Fibroblast of lung (primary cell): ENCODE measurements around the gene RPLP2. TPM values are rescaled to one million over a fixed set of nuclear protein-coding genes. Genes with fewer than 3 reads are reported as not detected.

Source experiments
- DNase-seq, 2 donors: peaks; one replicate each; pipeline versions ENCODE4 v3.0.0 to v3.0.0-alpha.2; 2010; ENCODE audit warnings: low read depth in 2 of 2
- H2AFZ ChIP-seq: 2 replicates; pipeline ENCODE4 v1.5.1; 2012; ENCODE audit warnings: low read length, control low read depth, inconsistent platforms
- H3K27ac ChIP-seq: 2 replicates; pipeline ENCODE4 v1.5.1; 2011; ENCODE audit warnings: low read length, control low read depth; ENCODE audit not compliant: insufficient read depth
- H3K27me3 ChIP-seq: 2 replicates; pipeline ENCODE4 v1.5.1; 2011; ENCODE audit warnings: mild to moderate bottlenecking, low read length; ENCODE audit not compliant: control insufficient read depth, insufficient read depth
- H3K36me3 ChIP-seq: 2 replicates; pipeline ENCODE4 v1.5.1; 2011; ENCODE audit warnings: low read length; ENCODE audit not compliant: control insufficient read depth, insufficient read depth
- H3K4me1 ChIP-seq: 2 replicates; pipeline ENCODE4 v1.5.1; 2011; ENCODE audit warnings: low read length; ENCODE audit not compliant: control insufficient read depth, insufficient read depth; ENCODE audit errors: extremely low read depth
- H3K4me2 ChIP-seq: 2 replicates; pipeline ENCODE4 v1.5.1; 2011; ENCODE audit warnings: low read length, control low read depth; ENCODE audit not compliant: insufficient read depth; ENCODE audit errors: extremely low read depth
- H3K4me3 ChIP-seq, 4 experiments: fragments of 200-600 bp in 1 of 4; sonication (generic) in 1 of 4; replicated peaks in 1 of 4; 2 replicates each; pipeline ENCODE4 v1.5.1; 2011 to 2016; ENCODE audit warnings: low read length in 4 of 4, low read depth in 3 of 4, mild to moderate bottlenecking in 3 of 4, control low read depth in 2 of 4, inconsistent platforms in 1 of 4, mixed read lengths in 1 of 4; ENCODE audit not compliant: insufficient read depth in 1 of 4; ENCODE audit errors: control extremely low read depth in 1 of 4
- H3K79me2 ChIP-seq: 2 replicates; pipeline ENCODE4 v1.5.1; 2012; ENCODE audit warnings: mild to moderate bottlenecking, low read length, inconsistent platforms; ENCODE audit not compliant: control insufficient read depth, insufficient read depth
- H3K9ac ChIP-seq: 2 replicates; pipeline ENCODE4 v1.5.1; 2011; ENCODE audit warnings: mild to moderate bottlenecking, low read length, control low read depth; ENCODE audit not compliant: insufficient read depth
- H3K9me3 ChIP-seq: 2 replicates; pipeline ENCODE4 v1.5.1; 2012; ENCODE audit warnings: low read depth, low read length; ENCODE audit not compliant: control insufficient read depth, insufficient read depth
- H4K20me1 ChIP-seq: 2 replicates; pipeline ENCODE4 v1.5.1; 2011; ENCODE audit warnings: low read length; ENCODE audit not compliant: control insufficient read depth, insufficient read depth; ENCODE audit errors: extremely low read depth
- EZH2 ChIP-seq: IDR thresholded peaks from 2 replicates; pipeline ENCODE4 v1.5.1; 2012; ENCODE audit warnings: low read length, control low read depth, mild to moderate bottlenecking; ENCODE audit errors: missing control alignments
- polyA plus RNA-seq, 2 donors: library from polyadenylated mRNA; depleted of rRNA in 1 of 2; stranded (reverse) in 1 of 2; unstranded in 1 of 2; fragments of >200 nt; gene quantifications; 2 replicates each; pipeline ENCODE4 v1.2.1, GENCODE V29; 2011 to 2012; ENCODE audit warnings: missing spikeins in 1 of 2
- total RNA-seq: library from RNA; depleted of rRNA; stranded (reverse); fragments of >200 nt; gene quantifications from 2 replicates; pipeline ENCODE4 v1.2.1, GENCODE V29; 2014
- TF ChIP-seq, protein P1 (sequence below), 2 donors: IDR thresholded peaks in 1 of 2; conservative IDR thresholded peaks in 1 of 2; 1 replicate in 1 of 2; 2 replicates in 1 of 2; pipeline ENCODE4 v1.5.1; 2011 to 2012; ENCODE audit warnings: low read length in 2 of 2, control low read depth in 1 of 2, inconsistent platforms in 1 of 2, low read depth in 1 of 2, mild to moderate bottlenecking in 1 of 2

Gene RPLP2
- total and polyA plus RNA-seq, 2 donors (not counting 1 experiment from before 2014, with no cell fraction given), result 294 to 741 TPM

DNA sequence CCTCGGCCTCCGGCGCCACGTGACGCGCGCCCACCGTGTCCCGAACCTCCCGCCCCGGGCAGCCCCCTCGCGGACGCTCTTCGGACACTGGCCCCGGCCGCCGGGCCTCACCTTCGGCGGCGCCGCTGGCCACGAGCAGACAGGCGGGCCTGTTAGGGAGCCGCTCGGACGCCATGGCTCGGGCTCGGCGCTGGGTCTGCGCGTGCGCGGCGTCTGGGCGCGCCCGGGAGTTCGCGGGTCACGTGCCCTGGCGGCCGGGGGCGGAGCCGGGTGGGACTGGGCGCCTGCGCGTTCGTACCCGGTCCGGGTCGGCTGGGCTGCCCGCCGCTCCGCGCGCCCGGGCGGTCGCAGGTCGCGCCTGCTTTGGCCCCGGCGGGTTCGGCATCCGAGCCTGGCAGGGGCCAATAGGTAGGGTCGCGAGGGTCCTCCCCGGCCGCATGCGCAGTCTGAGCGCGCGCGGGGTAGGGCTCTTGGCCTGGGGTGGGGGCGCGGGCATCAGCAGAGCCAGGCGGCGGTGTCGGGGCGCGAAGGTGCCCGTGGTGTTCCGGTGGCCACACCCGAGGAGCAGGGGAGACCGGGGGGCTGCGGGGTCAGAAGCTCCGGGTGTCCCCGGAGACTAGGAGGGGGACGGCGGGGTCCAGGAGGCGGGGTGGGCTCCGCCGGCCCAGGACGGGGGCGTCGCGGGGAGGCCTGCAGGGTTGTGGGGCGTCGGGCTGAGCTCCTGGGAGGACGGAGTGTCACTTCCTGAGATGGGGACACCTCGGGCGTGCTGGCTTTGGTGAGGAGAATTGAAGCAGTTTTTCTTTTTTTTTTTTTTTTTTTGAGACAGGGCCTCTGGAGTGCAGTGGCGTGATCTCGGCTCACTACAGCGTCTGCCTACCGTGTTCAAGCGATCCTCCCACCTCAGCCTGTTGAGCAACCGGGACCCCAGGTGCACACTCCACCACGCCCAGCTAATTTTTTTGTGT lies 32.2 kb upstream of the RPLP2 start, which contains the start of gene GATD1:
TSS of gene GATD1 (minus strand) at position 200 of the 968 bp plus-strand sequence. CDS start at position 175, 25 bp downstream.
- Histone ChIP-seq H3K4me2 (peak within 1 kb of the TSS; percentile 92), H3K27me3 (no peaks in the 10 kb centered on the region), H3K4me3 (peak within 1 kb of the TSS; percentile 67 to 95 (median 84)), H3K4me1 (no peaks in the 10 kb centered on the region), H3K27ac (peak within 1 kb of the TSS; percentile 73), H2AFZ (no peak within 1 kb of the TSS), H3K9ac (peak within 1 kb of the TSS; percentile 83), H4K20me1 (no peaks in the 10 kb centered on the region), H3K9me3 (no peaks in the 10 kb centered on the region), H3K79me2 (peaks cover 56% of the 10 kb centered on the region), H3K36me3 (peaks cover 17% of the 10 kb centered on the region)
- no peak for TF ChIP-seq EZH2
- DNase-seq, result peak; percentile 71 to 78

DNA sequence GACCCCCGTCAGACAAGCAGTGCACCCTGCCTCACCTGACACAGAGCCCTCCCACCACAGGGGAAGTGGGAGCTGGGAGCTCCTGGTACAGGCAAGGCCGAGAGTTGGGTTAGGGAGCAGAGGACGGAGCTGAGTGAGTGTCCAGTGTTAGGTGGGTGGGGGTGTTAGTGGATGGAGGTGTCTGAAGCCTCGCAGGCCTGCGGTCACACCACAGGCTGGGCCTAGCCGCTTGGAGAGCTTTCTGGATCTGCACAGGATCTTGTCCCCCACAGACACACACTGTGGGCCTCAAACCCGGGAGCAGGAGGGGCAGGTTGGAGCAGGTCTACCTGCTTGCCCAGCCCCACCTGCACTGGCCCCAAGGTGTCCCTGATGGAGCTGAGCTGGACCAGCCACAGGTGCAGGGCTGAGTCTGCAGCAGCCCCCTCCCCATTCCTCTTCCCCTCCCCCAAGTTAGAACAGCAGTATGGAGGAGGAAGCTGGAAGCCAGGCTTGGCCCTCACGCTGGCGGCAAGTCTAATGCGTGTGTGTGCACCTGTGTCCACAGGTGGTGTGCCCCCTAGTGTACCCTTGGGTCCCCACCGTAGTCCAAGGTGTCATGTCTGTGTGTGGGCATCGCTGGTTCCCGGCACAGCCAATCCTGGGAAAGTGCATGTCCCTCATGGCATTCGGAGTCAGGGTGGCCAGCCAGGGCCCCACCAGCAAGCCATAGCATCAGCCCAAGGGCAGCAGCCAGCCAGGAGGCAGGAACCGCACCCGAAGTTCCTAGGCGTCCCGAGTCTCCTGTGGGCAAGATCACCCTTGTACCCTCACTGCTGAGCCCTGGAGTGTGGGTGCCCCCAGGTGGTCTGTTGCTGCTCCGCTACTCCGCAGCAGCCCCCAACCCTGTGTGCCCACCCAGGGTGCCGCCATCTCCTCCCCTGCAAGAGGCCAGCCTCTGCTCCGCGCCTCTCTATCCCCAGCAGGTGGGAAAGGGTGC lies 30.5 kb upstream of the RPLP2 start:
- Histone ChIP-seq H3K27ac (no peak overlapping the region), H3K79me2 (peaks cover 40% of the 10 kb centered on the region), H3K36me3 (peaks cover 10% of the 10 kb centered on the region), H3K4me1 (peaks cover 4% of the 10 kb centered on the region), H3K9ac (no peak overlapping the region), H3K4me2 (no peak overlapping the region), H3K4me3 (no peak overlapping the region), H2AFZ (no peak overlapping the region), H3K27me3 (no peaks in the 10 kb centered on the region), H3K9me3 (no peaks in the 10 kb centered on the region), H4K20me1 (no peaks in the 10 kb centered on the region)
- no peak for DNase-seq
- TF ChIP-seq, protein P1, sequence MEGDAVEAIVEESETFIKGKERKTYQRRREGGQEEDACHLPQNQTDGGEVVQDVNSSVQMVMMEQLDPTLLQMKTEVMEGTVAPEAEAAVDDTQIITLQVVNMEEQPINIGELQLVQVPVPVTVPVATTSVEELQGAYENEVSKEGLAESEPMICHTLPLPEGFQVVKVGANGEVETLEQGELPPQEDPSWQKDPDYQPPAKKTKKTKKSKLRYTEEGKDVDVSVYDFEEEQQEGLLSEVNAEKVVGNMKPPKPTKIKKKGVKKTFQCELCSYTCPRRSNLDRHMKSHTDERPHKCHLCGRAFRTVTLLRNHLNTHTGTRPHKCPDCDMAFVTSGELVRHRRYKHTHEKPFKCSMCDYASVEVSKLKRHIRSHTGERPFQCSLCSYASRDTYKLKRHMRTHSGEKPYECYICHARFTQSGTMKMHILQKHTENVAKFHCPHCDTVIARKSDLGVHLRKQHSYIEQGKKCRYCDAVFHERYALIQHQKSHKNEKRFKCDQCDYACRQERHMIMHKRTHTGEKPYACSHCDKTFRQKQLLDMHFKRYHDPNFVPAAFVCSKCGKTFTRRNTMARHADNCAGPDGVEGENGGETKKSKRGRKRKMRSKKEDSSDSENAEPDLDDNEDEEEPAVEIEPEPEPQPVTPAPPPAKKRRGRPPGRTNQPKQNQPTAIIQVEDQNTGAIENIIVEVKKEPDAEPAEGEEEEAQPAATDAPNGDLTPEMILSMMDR (conservative IDR thresholded peaks at IDR 0.05 in 1 of 2, IDR thresholded peaks at IDR 0.05 in 1 of 2; ENCODE audit: low read depth in 1 of 2, low read length in 2 of 2), result no peak
- no peak for TF ChIP-seq EZH2

DNA sequence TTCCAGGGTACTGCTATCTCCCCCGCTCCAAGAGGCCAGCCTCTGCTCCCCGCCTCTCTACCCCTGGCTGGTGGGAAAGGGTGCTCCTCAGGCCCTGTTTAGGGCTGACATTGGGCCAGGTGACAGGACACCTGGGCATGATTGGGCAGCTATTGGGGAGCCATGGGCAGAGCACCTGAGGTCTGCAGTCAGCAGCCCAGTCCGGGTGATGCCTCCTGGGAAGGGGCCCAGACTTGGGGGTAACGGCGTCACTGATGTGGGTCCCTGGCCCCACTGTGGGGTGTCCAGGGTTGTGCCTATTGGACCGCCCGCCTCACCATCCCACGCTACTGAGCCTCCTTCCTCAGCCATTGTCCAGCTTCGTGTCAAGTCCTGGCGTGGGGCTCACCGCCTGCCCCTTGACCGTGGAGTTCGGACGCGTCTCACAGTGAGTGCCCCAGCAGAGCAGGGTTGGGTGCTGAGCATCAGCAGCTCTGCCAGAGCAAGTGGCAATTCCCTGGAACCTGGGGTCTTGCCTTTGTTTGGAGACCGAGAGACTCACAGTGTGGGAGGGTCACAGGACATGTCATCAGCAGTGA lies 29.7 kb upstream of the RPLP2 start:
- Histone ChIP-seq H3K4me1 (peaks cover 4% of the 10 kb centered on the region), H3K79me2 (peaks cover 33% of the 10 kb centered on the region), H4K20me1 (no peaks in the 10 kb centered on the region), H3K4me2 (no peak overlapping the region), H3K9ac (no peak overlapping the region), H3K36me3 (peaks cover 8% of the 10 kb centered on the region), H3K27me3 (no peaks in the 10 kb centered on the region), H3K27ac (no peak overlapping the region), H2AFZ (no peak overlapping the region), H3K4me3 (no peak overlapping the region), H3K9me3 (no peaks in the 10 kb centered on the region)
- DNase-seq, result no peak
- TF ChIP-seq, protein P1 (conservative IDR thresholded peaks at IDR 0.05 in 1 of 2, IDR thresholded peaks at IDR 0.05 in 1 of 2; ENCODE audit: low read depth in 1 of 2, low read length in 2 of 2), result no peak
- TF ChIP-seq EZH2, result no peak
